ENCODE measurements around the gene TMEM45B. TPM values are rescaled to one million over a fixed set of nuclear protein-coding genes. Genes with fewer than 3 reads are reported as not detected.
"Not testable (repeated sequence)": the region's sequence is repeated elsewhere in the genome, so short reads cannot be mapped to it uniquely, and the experiment has no call there.

TMEM45B gene
- total RNA-seq, 3 donors from 2014 or later (not counting 1 experiment from before 2014, with no cell fraction given): 0.40 TPM; not detected in 2

GRCh38 chr11:129792663-129793062 is 23.0 kb upstream of the TMEM45B start:
- Histone ChIP-seq H3K4me1 (ENCODE audit: control insufficient read depth, insufficient read depth, low read length) (no peaks in the 10 kb centered on the region), H3K27ac (ENCODE audit: low read length) (no peak overlapping the region), H3K27me3 (ENCODE audit: control insufficient read depth, insufficient read depth, low read length) (peaks cover 2% of the 10 kb centered on the region), H3K4me3 (ENCODE audit: low read length) (no peak overlapping the region), H3K9me3 (ENCODE audit: control insufficient read depth, insufficient read depth, low read length) (peaks cover 3% of the 10 kb centered on the region), H3K36me3 (ENCODE audit: control insufficient read depth, insufficient read depth, low read length) (no peaks in the 10 kb centered on the region)
- Mint-ChIP-seq H3K4me1 (no peaks in the 10 kb centered on the region), H3K27me3 (ENCODE audit: low read depth in 2 of 2) (peaks cover 0 to 16% of the 10 kb centered on the region in 2 donors), H3K27ac (no peak overlapping the region), H3K9me3 (peaks cover 0 to 2% of the 10 kb centered on the region in 2 donors), H3K4me3 (no peak overlapping the region), H3K36me3 (no peaks in the 10 kb centered on the region)
- ATAC-seq: no peak
- TF ChIP-seq CTCF (IDR thresholded peaks at IDR 0.05): no peak
- no peak for DNase-seq
- intact Hi-C loops (cut with micrococcal nuclease): no loop called here
- WGBS (ENCODE audit: insufficient coverage): 79% methylated on average over 4 of the region's 4 CpGs

GRCh38 chr11:129795089-129795488 is 20.6 kb upstream of the TMEM45B start:
- peaks cover 2 to 3% of the 10 kb centered on the region in 2 donors for H3K9me3 Mint-ChIP-seq
- Histone ChIP-seq H3K4me3 (ENCODE audit: low read length) (no peak overlapping the region), H3K36me3 (ENCODE audit: control insufficient read depth, insufficient read depth, low read length) (no peaks in the 10 kb centered on the region), H3K27ac (ENCODE audit: low read length) (no peak overlapping the region), H3K27me3 (ENCODE audit: control insufficient read depth, insufficient read depth, low read length) (peaks cover 2% of the 10 kb centered on the region), H3K9me3 (ENCODE audit: control insufficient read depth, insufficient read depth, low read length) (peaks cover 3% of the 10 kb centered on the region), H3K4me1 (ENCODE audit: control insufficient read depth, insufficient read depth, low read length) (no peaks in the 10 kb centered on the region)
- 16% methylated on average over 2 of the region's 2 CpGs for WGBS (ENCODE audit: insufficient coverage)
- TF ChIP-seq CTCF (IDR thresholded peaks at IDR 0.05): no peak
- intact Hi-C loops (cut with micrococcal nuclease): no loop called here
- no peak overlapping the region for H3K27ac Mint-ChIP-seq
- no peak overlapping the region for H3K4me3 Mint-ChIP-seq
- H3K4me1 Mint-ChIP-seq: no peaks in the 10 kb centered on the region
- peaks cover 11 to 15% of the 10 kb centered on the region in 2 donors for H3K27me3 Mint-ChIP-seq (ENCODE audit: low read depth in 2 of 2)
- H3K36me3 Mint-ChIP-seq: peaks cover 9% of the 10 kb centered on the region
- DNase-seq: no peak
- ATAC-seq: no peak

GRCh38 chr11:129798212-129798611 is 17.4 kb upstream of the TMEM45B start:
- Mint-ChIP-seq H3K4me3 (no peak overlapping the region), H3K4me1 (no peaks in the 10 kb centered on the region), H3K27ac (no peak overlapping the region), H3K27me3 (ENCODE audit: low read depth in 2 of 2) (peaks cover 12 to 19% of the 10 kb centered on the region in 2 donors), H3K36me3 (peaks cover 9% of the 10 kb centered on the region), H3K9me3 (peaks cover 2 to 3% of the 10 kb centered on the region in 2 donors)
- WGBS (ENCODE audit: insufficient coverage): 86% methylated on average over 2 of the region's 2 CpGs
- DNase-seq (no peak), ATAC-seq (no peak)
- intact Hi-C loops (cut with micrococcal nuclease): no loop called here
- Histone ChIP-seq H3K4me3 (ENCODE audit: low read length) (no peak overlapping the region), H3K4me1 (ENCODE audit: control insufficient read depth, insufficient read depth, low read length) (no peaks in the 10 kb centered on the region), H3K9me3 (ENCODE audit: control insufficient read depth, insufficient read depth, low read length) (peaks cover 3% of the 10 kb centered on the region), H3K27ac (ENCODE audit: low read length) (no peak overlapping the region), H3K36me3 (ENCODE audit: control insufficient read depth, insufficient read depth, low read length) (no peaks in the 10 kb centered on the region), H3K27me3 (ENCODE audit: control insufficient read depth, insufficient read depth, low read length) (no peaks in the 10 kb centered on the region)
- TF ChIP-seq CTCF (IDR thresholded peaks at IDR 0.05): no peak

GRCh38 chr11:129800162-129800561 is 15.5 kb upstream of the TMEM45B start:
- H3K27ac ChIP-seq (ENCODE audit: low read length); H3K27me3 ChIP-seq (ENCODE audit: control insufficient read depth, insufficient read depth, low read length); H3K27ac Mint-ChIP-seq; DNase-seq; H3K36me3 ChIP-seq (ENCODE audit: control insufficient read depth, insufficient read depth, low read length); ATAC-seq; H3K4me1 Mint-ChIP-seq; H3K9me3 ChIP-seq (ENCODE audit: control insufficient read depth, insufficient read depth, low read length); H3K4me3 Mint-ChIP-seq; H3K4me3 ChIP-seq (ENCODE audit: low read length); H3K9me3 Mint-ChIP-seq; H3K4me1 ChIP-seq (ENCODE audit: control insufficient read depth, insufficient read depth, low read length); intact Hi-C loops (cut with micrococcal nuclease): not testable (repeated sequence)
- WGBS (ENCODE audit: insufficient coverage): 56% methylated on average over 1 of the region's 1 CpG
- Mint-ChIP-seq H3K27me3 (ENCODE audit: low read depth in 2 of 2) (peaks cover 20 to 30% of the 10 kb centered on the region in 2 donors), H3K36me3 (peaks cover 15% of the 10 kb centered on the region)
